HFF-Myc (cell line): ENCODE data around the gene BCAP31.
"Not testable (repeated sequence)": the region's sequence is repeated elsewhere in the genome, so short reads cannot be mapped to it uniquely, and the experiment has no call there.

Source experiments
- DNase-seq: peaks from one replicate; pipeline ENCODE4 v3.0.0-alpha.2; 2011; ENCODE audit warnings: low read depth; ENCODE audit errors: extremely low read depth
- H3K4me3 ChIP-seq: replicated peaks from 2 replicates; pipeline ENCODE4 v1.5.1; 2011; ENCODE audit warnings: low read depth, mild to moderate bottlenecking, control low read depth, low read length
- CTCF ChIP-seq: IDR thresholded peaks from 2 replicates; pipeline ENCODE4 v1.5.1; 2012; ENCODE audit warnings: mild to moderate bottlenecking, low read depth, low read length, control low read depth; ENCODE audit errors: missing control alignments

BCAP31 gene

DNA sequence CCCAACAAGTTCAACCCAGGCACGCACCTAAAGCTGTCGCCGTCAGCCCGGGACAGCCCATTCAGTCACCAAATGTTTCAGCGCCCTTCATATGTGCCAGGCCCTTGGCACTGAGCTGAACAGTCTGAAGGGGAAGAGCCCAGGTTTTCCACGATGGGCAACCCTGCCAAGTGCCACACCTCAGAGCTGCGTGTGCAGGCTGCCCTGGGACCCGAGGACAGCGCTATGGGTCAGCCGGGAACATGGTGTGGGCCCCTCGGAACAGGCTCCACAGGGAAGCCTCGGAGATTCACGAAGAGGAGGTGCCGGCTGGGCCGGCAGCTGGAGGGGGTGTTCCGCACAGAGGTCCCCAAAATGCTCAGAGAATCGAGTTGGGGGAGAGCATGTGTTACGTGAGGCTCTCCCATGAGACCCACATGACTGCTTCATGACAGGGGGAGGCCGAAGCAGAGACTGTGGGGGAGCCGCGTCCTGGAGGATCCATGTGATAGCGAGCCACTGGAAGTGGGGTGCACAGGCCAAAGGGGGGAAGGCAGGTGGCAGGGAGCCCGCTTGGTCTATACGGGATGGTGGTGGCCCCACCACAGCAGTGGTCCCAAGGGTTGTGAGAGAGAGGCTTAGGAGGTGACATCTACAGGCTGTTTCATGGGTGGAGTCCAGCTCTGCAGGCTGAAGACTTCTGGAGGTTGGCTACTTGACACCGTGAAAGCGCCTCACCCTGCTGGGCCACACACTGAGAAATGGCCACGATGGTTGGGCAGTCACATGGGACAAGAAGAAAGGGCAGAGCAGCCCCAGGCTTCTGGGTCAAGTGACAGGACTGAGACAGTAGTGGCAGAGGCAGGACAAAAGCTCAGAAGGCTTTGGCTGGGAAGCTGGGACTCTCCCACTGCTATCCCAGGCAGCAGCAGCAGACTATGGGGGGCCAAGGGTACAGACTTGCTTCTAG lies 14.2 kb downstream of the BCAP31 start:
- DNase-seq, result no peak
- H3K4me3 ChIP-seq, result no peak overlapping the region
- TF ChIP-seq CTCF, result no peak

DNA sequence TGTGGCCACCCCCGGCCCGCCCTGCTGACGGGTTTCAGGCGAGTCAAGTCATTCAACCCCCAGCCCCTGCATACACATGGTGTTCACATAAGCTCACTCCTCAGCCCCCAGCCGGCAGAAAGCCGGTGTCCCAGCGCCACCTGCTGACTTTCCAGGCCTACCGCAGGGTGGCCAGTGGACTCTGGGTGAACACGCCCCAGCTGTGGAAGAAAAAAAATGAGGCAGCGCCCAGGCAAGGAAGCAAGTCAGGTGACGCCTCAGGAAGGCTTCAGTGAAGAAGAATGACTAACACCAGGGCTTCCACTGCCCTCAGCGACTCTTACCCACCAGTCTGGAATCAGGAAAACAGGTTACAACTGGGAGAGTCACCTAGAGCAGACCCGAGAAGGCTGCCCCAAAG lies 15.8 kb downstream of the BCAP31 start:
- DNase-seq, result peak; percentile 36
- H3K4me3 ChIP-seq, result no peak overlapping the region
- TF ChIP-seq CTCF, result peak; percentile 63

GRCh38 chrX:153707406-153707805 lies 16.8 kb downstream of the BCAP31 start:
- no peak for TF ChIP-seq CTCF
- DNase-seq, result no peak

DNA sequence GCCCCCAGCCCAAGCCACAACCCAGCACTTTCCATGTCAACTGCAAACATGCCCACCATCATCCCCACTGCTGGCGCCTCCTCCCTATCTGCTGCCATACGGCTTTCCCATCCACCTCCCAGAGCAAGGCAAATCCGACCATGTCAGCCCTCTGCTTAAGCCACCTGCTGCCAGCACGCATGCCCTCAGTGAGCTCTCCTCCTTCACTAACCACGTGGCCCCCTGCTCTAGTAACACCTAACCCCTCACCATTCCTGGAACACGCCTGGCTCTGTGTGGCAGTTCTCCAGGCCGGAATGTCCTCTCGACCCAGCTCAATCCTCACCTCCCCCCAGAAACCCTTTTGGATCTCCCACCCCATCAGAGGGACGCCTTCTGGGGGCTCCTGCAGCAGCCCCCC lies 17.4 kb downstream of the BCAP31 start:
- TF ChIP-seq CTCF, result no peak
- no peak for DNase-seq
- H3K4me3 ChIP-seq, result no peak overlapping the region

More at GRCh38 chrX:153707406-153707805, 16.8 kb downstream of the BCAP31 start:
- no peak overlapping the region for H3K4me3 ChIP-seq

DNA sequence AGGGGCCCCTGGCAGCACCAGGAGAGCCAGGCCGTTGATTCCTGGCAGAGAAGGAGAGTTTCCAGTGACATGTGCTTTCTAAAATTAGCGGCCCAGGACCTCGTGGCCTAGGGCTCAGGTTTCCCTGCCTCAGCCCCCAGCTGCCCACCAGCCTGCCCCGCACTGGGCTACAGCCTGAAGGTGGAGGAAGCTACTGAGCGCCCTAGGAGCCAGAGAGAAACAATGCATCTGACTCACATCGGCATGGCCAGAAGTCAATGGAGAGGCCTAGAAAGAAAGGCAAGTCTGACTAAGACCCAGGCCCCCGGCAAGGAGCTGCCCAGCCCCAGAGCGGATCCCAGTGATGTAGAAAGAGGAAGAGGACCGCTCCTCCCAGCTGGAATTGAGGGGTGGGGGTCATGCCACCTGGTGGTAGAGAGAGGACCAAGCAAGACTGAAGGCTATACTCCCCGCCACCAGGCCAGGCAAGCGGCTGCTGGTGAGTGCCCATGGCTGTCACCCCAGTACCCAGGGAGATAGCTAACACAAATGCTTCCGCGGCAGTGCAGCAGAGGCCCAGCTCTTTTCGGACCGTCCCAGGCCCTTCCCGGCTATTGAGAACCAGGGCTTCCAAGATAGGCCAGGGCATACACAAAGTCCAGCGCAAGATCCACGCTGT lies 18.7 kb downstream of the BCAP31 start:
- DNase-seq, H3K4me3 ChIP-seq: not testable (repeated sequence)

DNA sequence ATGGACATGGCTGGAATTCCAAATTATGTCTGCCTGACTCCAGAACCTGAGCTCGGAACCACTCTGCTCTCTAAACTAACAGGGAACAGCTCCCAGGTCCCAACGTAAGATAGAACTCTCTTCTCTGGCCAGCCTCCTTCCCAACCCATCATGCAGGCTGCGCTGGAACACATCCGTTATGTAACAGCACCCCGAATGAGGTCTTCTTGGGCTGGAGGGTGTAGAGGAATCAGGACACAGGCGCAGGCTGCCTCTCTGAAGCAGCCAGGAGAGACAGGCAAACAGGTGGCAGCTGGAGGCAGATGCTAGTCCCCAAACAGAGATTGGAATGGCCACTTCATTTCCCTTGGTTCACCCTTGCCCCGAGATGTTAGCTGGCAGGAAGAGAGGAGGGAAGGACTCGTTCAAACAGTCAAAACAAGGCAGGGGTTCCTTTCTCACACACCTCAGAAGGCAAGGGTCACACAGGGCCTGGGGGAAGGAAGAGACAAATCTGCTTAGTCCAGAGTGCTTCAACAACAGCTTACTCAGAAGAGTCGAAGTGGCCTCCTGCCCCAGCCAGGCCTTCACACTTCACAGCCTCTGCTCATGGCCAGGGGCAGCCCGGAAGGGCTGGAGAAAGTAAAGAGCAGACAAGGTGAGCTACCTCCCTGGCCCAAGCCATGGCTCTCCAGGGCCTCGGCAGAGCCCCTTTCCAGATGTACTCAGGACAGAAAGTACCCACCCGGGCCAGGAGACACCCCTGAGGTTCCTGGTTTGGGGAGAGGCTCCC lies 19.4 kb downstream of the BCAP31 start:
- H3K4me3 ChIP-seq, DNase-seq: not testable (repeated sequence)

GRCh38 chrX:153704021-153704526 lies 20.1 kb downstream of the BCAP31 start:
- no peak overlapping the region for H3K4me3 ChIP-seq
- no peak for TF ChIP-seq CTCF
- DNase-seq, result no peak
